ENCODE measurements around the gene ZG16. TPM values are rescaled to one million over a fixed set of nuclear protein-coding genes. Genes with fewer than 3 reads are reported as not detected.

ZG16 gene
- total and polyA plus RNA-seq, 9 of the 15 experiments (the other 6 are each of a cell fraction or from before 2014, with no cell fraction given): 0.04 TPM; not detected in 8

- TF ChIP-seq EGR1 (conservative IDR thresholded peaks at IDR 0.05): no peak
- TF ChIP-seq ZNF696 (CRISPR knock-in tag; conservative IDR thresholded peaks at IDR 0.05): no peak
- TF ChIP-seq ZC3H8 (IDR thresholded peaks at IDR 0.05): no peak
- no peak for TF ChIP-seq E2F3 (CRISPR knock-in tag; IDR thresholded peaks at IDR 0.05)
- TF ChIP-seq RBBP5 (IDR thresholded peaks at IDR 0.05; ENCODE audit: borderline replicate concordance, insufficient read depth, low read length, poor library complexity, severe bottlenecking): no peak
- TF ChIP-seq MAX (CRISPR knock-in tag; IDR thresholded peaks at IDR 0.05): 0 out of 2 replicates have a peak, but pooled peaks have one; percentile 50
- peak; percentile 65 for TF ChIP-seq NFE2 (IDR thresholded peaks at IDR 0.05; ENCODE audit: low read depth)
- TF ChIP-seq ZNF316 (IDR thresholded peaks at IDR 0.05): peak; percentile 83
- TF ChIP-seq TCFL5 (CRISPR knock-in tag; conservative IDR thresholded peaks at IDR 0.05): no peak
- peak; percentile 65 for TF ChIP-seq RBM39 (optimal IDR thresholded peaks at IDR 0.05; ENCODE audit: low read depth, low read length)
- no peak for TF ChIP-seq TOE1 (IDR thresholded peaks at IDR 0.05; ENCODE audit: borderline replicate concordance)
- 0 out of 2 replicates have a peak, but pooled peaks have one; percentile 44 for TF ChIP-seq TOE1 (CRISPR knock-in tag; IDR thresholded peaks at IDR 0.05; ENCODE audit: borderline replicate concordance, low read depth)
- TF ChIP-seq ZNF134 (CRISPR knock-in tag; conservative IDR thresholded peaks at IDR 0.05): no peak
- TF ChIP-seq ARID1B (IDR thresholded peaks at IDR 0.05): no peak
- 0 out of 2 replicates have a peak, but pooled peaks have one; percentile 58 for TF ChIP-seq THRAP3 (IDR thresholded peaks at IDR 0.05; ENCODE audit: borderline replicate concordance)
- no peak for TF ChIP-seq ERF (CRISPR knock-in tag; IDR thresholded peaks at IDR 0.05)
- no peak for TF ChIP-seq KLF6 (CRISPR knock-in tag; IDR thresholded peaks at IDR 0.05; ENCODE audit: borderline replicate concordance)
- no peak for TF ChIP-seq ZNF561 (CRISPR knock-in tag; conservative IDR thresholded peaks at IDR 0.05)
- no peak for TF ChIP-seq ETS2 (tag; IDR thresholded peaks at IDR 0.05; ENCODE audit: borderline replicate concordance, poor library complexity, severe bottlenecking)
- no peak for TF ChIP-seq E4F1 (CRISPR knock-in tag; IDR thresholded peaks at IDR 0.05; ENCODE audit: borderline replicate concordance)
- peak in 1 of 2 experiments; percentile 12 for TF ChIP-seq AFF1 (IDR thresholded peaks at IDR 0.05; ENCODE audit: low read depth in 1 of 2, partially characterized antibody in 2 of 2)
- TF ChIP-seq BHLHE40 (IDR thresholded peaks at IDR 0.05; ENCODE audit: low read length): peak; percentile 68; the same call in 1 of the 2 replicates
- TF ChIP-seq ESRRA (IDR thresholded peaks at IDR 0.05; ENCODE audit: borderline replicate concordance, low read depth): no peak
Measured at GRCh38 chr16:29808219-29808900, 30.3 kb downstream of the ZG16 start (continued).
